GM18517 (cell line): ENCODE data around the gene NEAT1.
A peak's percentile ranks its signal among the peaks of the same experiment; 100 is the strongest.
"Not testable (repeated sequence)": the region's sequence is repeated elsewhere in the genome, so short reads cannot be mapped to it uniquely, and the experiment has no call there.

ENCODE experiments used
- ATAC-seq: cut with Tn5 transposase; IDR thresholded peaks from one replicate; pipeline ENCODE4 v1.9.1; 2021; ENCODE audit warnings: mild to moderate bottlenecking, moderate library complexity; ENCODE audit not compliant: unreplicated experiment

NEAT1 gene

GRCh38 chr11:65404638-65405339, 17.8 kb upstream of the NEAT1 start:
- ATAC-seq: no peak

DNA sequence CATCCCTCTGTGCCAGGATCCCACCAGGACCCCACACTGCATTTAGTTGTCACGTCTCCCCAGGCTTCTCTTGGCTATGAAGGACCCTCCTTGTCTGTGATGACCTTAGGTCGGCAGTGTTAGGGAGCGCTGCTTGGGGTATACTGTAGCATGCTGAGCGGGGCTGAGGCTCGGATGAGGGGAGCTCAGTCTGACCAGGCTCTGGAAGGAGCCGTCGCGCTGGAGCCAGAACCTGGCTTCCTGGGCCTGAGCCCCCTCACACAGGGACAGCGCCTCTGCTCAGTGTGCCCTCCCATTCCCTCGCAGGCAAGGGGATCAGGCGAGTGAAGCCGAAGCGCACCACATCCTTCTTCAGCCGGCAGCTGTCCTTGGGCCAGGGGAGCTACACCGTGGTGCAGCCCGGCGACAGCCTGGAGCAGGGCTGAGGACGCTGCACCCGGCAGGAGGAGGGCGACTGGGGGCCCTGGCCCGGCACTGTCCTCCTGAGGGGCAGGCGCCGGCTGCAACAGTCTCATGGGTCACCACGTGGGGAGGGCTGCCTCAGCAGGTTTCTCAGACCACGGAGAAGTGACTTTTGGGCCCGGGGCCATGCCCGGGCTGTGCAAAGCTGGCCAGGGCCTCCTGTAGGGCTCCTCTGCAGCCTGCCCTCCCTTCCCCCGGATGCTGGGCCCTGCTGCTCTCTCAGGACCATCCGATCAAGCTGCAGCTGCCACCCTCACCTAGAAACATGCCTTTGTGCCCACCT, 11.5 kb upstream of the NEAT1 start:
- ATAC-seq: no peak

GRCh38 chr11:65411681-65412070, 10.9 kb upstream of the NEAT1 start:
- ATAC-seq: no peak

DNA sequence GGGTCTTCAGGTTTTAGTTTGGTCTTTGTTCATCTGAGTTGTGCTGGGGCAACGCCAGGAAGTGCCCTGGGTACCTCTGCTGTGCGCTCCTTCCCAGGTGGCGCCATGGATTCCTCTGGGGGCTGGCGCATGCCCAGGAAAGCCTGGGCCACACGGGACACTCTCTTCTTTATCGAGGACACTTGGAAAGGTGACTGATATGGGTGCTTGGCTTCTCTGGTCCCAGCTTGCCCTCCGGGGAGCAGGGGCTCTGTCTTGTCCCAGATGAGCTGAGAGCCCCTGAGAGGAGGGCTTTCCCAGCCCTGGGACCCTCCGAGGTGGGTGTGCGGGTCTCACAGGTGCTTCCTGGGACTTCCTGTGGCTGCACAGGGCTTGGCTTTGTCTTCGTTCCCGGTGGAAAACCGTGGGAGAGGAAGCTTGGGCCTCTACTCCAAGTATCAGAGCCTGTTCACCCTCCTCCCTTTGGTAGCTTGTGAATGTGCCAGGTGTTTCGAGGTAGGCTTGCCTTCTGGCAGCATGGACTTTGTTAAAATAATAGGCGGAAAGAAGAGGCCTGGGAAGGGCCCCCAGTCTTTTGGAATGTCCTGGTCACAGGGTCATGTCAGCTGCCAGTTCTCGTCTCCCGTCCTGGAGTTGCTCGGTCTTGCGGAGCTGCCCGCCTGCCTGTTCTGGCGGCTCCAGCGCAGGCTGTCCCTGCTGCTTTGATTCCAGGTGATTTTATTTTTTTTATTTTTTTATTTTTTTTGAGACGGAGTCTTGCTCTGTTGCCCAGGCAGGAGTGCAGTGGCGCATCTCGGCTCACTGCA, 10.1 kb upstream of the NEAT1 start:
- no peak for ATAC-seq

DNA sequence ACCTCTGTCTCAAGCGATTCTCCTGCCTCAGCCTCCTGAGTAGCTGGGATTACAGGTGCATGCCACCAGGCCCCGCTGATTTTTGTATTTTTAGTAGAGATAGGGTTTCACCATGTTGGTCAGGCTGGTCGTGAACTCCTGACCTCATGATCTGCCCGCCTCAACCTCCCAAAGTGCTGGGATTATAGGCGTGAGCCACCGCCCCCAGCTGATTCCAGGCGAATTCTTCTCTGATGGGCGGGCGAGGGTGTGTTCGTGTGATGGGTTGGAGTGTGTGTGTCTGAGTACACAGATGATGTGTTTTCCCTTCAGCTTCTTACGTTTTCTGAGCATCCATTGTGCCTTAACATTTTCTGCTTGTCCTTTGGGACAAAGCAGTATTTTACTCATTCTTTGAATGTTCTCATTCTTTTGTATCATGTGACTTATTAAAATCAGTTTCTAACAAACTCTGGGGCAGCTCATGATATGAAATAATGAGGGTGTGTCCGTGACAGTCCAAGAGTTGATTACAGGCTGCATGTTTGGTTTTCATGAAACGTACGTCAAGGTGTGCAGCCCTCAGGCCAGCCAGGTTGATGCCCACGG, 9.4 kb upstream of the NEAT1 start:
- not testable (repeated sequence) for ATAC-seq

GRCh38 chr11:65414776-65415498, 7.7 kb upstream of the NEAT1 start:
- ATAC-seq: no peak

GRCh38 chr11:65415499-65416340, 6.9 kb upstream of the NEAT1 start:
- ATAC-seq: no peak

- ATAC-seq: peak; percentile 29
Observed at GRCh38 chr11:65416341-65416824, 6.2 kb upstream of the NEAT1 start.

GRCh38 chr11:65416841-65417701, 5.5 kb upstream of the NEAT1 start:
- no peak for ATAC-seq

GRCh38 chr11:65417702-65418430, 4.7 kb upstream of the NEAT1 start:
- ATAC-seq: no peak

- no peak for ATAC-seq
Observed at GRCh38 chr11:65418431-65418680, 4.2 kb upstream of the NEAT1 start.

- ATAC-seq: peak; percentile 38
Observed at GRCh38 chr11:65418681-65419459, 3.7 kb upstream of the NEAT1 start.

DNA sequence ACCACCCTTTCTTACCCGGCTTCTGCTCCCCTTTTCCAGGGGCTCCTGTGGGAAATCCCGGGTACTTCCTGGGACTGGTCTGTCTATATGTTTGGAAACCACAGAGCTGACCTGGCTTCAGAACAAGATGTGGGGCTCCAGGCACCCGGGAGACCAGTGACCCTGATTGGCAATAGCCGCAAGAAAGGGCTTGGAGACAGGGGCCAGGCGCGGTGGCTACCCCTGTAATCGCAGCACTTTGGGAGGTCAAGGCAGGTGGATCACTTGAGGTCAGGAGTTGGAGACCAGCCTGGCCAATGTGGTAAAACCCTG, 3.2 kb upstream of the NEAT1 start:
- ATAC-seq: no peak

DNA sequence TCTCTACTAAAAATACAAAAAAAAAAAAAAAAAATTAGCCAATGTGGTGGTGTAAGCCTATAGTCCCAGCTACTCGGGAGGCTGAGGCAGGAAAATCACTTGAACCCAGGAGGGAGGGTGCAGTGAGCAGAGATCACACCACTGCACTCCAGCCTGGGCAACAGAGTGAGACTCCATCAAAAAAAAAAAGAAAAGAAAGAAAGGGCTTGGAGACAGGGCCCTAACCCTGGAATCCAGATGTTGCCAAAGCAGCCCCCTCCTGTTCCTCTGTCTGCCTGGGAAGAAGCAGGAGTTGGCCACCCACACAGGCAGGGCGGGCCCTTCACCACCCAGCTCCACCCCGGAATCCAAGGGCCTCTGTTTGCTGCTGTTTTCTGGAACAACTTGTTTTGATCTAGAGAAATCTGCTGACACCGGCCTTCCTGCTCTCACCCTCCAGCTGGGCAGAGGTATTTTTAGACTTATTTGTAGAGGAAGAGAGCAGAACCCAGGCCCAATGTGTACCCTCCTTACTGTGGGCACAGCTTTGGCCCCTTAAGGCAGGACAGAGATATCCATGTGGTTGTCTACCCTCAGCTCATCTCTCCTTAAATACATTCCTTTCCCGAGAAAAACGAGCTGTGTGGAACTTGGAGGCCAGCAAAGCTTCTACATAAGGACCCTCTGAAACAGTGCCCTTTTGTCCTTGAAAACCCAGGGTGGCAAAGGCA, 2.7 kb upstream of the NEAT1 start:
- ATAC-seq: no peak

GRCh38 chr11:65420506-65420905, 2.1 kb upstream of the NEAT1 start:
- ATAC-seq: no peak

- ATAC-seq: no peak
Observed at GRCh38 chr11:65420979-65421793, 1.4 kb upstream of the NEAT1 start.
